HG03060 (cell line): ENCODE data around the gene ST3GAL4.
"Not testable (repeated sequence)": the region's sequence is repeated elsewhere in the genome, so short reads cannot be mapped to it uniquely, and the experiment has no call there.

Experiments used
- ATAC-seq: cut with Tn5 transposase; IDR thresholded peaks from one replicate; pipeline ENCODE4 v1.9.1; 2021; ENCODE audit warnings: low read depth, moderate number of reproducible peaks; ENCODE audit not compliant: unreplicated experiment

ST3GAL4 gene

DNA sequence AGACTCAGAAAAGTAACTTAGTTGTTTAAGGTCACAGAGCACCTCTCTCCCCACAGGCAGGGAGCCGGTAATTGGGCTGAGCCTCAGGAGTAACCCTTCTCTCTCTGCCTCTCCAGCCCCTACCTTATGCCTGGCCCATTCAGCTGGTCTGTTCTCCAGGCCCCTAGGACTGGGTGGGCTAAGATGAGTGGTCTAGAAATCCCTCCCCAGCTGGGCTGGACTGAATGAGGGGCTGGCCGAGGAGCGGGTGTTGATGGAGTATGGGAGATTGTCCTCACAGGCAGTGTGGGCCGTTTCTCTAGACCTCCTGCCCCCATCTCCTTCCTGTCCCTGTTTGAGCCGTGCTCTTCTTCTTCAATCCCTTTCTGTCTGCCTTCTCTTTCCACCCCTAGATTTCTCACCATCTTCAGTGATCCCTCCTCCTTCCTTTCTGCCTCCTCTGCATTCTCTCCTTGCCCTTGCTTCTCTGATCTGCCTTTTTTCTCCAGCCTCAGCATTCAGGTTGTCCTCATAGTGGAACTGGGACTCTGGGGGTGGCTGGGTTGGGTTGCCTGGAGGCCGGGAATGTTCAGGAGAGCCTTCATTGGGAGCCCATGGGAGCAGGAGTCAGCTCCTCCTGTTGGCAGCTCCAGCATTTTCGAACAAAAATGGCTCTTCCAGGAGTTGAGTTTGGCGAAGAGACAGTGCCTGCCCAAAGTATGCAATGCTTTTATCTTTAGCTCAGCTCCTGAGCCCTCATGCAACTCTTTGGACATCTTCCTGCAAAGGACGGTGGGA is 7.6 kb downstream of the ST3GAL4 start:
- no peak for ATAC-seq

DNA sequence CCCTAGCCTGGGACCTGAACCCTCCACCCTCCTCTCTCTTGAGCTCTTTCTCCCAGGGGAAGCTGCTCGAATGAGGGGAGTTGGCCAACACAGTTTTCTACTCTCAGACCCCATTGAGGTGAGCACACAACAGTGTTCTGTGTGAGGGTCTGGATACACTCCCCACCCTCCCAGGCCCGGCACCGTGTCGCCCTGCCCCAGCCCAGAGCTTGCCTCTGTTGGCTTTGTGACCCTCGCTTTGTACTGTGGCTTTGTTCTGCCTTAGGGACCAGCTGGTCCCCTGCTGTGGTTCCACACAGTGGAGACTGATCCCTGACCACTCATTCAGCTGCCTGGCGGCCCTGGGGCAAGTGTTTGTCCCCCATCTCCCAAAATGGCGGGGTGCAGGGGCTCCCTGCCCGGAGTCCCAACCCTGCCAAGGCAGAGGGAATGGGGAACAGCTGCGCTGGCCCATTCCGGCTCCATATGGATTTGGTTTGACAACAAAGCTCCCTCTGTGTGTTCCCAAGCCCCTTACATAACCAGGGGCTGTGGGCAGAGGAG is 8.3 kb downstream of the ST3GAL4 start:
- no peak for ATAC-seq

- not testable (repeated sequence) for ATAC-seq
These were observed 9.2 kb downstream of the ST3GAL4 start for GRCh38 chr11:126364735-126365134.

DNA sequence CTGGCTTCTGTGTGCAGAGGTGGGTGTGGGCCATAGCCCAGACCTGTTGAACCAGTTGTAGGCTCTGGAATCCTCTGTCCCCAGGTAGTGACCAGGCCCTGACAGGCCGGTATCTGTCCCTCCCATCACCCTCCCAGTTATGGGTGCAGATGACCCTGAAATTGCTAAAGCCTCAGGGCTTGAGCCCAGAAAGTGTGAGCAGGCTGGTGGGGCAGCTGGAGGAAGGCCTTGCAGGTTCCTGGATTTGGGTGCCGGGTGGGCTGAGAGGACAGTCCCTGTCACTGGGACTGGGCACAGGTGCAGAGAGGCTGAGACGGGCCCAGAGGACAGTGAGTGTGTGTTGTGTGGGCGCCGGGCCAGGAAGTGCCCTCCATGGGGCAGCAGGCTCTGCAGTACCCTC is 10.0 kb downstream of the ST3GAL4 start:
- not testable (repeated sequence) for ATAC-seq

DNA sequence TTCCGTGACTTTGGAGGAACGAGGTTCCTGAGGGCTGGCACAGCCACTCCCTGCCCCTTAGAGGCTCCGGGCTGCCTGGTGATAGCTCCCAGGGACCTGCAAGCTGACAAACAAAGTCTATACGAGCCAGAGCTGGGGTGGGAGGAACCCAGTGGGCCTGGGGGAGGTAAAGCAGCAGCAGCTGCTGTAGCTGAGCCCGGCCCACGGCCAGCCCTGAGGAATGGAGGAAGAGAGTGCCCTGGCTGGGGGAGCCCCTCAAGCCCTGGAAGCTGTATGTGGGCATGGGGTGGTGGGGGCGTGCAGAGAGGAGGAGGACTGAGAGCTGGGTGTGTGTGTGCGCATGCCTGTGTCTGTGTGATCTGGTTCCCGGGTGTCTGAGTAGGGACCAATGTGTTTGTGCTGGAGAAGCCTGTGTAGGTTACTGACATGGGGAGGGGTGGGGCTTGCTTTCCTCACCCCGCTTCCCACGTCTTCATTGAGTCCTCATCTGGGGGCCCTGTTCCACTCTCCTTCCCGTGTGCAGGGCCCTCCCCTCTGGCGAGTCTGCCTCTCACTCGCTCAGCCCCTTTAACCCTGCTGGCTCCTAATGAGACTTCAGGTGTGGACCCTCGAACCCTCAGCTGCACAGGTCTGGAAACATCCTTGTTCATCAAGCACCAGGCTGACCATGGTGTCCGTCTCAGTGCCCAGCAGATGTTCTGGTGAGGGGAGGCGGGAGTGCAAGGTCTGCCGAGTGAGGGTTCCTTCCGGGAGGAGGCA is 10.8 kb downstream of the ST3GAL4 start:
- no peak for ATAC-seq

- ATAC-seq, result not testable (repeated sequence)
These were observed 11.6 kb downstream of the ST3GAL4 start for GRCh38 chr11:126366823-126367654.

DNA sequence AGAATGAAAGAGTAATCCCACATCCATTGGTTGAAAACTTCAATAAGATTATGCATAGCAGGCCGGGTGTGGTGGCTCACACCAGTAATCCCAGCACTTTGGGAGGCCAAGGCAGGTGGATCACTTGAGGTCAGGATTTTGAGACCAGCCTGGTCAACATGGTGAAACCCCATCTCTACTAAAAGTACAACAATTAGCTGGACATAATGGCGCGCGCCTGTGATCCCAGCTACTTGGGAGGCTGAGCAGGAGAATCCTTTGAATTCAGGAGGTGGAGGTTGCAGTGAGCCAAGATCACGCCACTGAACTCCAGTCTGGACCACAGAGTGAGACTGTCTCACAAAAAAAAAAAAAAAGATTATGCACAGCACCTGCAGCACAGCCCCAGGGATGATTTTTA is 12.3 kb downstream of the ST3GAL4 start:
- ATAC-seq, result not testable (repeated sequence)

- ATAC-seq, result not testable (repeated sequence)
These were observed 13.0 kb downstream of the ST3GAL4 start for GRCh38 chr11:126368336-126369119.

DNA sequence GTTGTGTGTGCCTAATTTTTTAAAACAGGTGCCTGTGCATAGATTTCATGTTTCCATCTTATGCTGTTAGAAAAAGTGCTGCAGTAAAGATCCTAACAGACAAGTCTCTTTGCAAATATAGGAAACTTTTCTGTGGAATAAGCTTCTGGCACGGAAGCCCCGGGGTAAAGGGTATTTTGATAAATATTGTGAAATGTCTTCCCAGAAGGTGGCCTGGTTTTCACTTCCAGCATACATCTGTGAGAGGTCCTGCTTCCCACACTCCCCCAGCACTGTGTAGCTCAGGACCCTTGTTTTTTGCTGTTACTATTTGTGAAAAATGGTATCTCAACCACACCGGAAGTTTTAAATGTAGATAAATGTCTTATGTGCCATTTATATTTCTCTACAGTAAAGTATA is 14.5 kb downstream of the ST3GAL4 start:
- ATAC-seq, result no peak

DNA sequence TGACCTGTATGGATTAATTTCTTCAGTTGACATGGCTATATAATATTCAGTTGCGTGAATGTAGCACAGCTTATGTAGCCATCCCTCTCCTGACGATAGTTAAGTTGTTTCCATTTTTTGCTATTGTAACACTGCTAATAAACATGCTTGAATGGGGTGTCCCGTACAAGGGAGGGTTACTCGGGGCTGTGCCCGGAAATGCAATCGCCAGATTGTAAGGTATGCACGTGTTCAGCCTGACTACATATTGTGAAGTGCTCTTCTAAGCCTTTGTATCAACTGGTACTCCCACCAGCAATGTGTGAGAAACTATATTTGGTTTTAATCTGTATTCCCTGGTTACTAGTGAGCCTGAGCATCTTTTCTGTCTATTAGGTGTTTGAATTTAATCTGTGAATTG is 16.1 kb downstream of the ST3GAL4 start:
- no peak for ATAC-seq

GRCh38 chr11:126373389-126374066 is 18.0 kb downstream of the ST3GAL4 start:
- ATAC-seq, result not testable (repeated sequence)

DNA sequence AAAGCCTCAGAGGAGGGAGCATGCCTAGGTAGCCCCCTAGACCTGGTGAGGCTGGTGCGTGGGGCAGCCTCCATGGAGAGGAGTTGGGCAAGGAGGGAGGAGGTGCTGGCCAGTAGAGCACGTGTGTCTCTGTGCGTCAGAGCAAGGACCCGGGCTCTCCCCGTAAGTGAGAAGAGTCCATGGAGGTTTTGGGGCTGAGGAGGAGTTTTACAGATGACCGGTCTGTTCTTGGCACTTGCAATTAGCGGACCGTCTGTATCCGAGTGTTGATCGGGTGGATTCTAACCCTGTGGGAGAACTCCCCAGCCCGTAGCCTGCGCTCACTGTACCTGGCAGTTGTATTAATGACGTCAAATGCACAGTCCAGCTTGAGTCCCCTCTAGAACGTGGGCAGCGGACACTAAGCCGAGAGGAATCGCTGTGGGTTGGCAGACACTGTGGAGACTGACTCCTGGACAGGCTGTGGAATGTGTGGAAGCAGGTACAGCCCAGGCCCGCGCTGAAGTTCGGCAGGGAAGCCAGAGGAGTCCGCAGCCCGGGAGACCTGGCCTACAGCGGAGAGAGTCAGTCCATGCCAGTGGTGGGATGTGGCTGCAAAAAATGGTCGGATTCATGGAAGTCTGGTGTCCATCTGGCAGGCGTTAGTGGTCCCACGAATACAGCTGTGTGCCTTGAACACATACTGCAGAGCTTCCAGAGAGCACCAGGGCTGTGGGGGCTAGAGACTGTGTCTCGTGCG is 19.2 kb downstream of the ST3GAL4 start:
- ATAC-seq, result not testable (repeated sequence)

DNA sequence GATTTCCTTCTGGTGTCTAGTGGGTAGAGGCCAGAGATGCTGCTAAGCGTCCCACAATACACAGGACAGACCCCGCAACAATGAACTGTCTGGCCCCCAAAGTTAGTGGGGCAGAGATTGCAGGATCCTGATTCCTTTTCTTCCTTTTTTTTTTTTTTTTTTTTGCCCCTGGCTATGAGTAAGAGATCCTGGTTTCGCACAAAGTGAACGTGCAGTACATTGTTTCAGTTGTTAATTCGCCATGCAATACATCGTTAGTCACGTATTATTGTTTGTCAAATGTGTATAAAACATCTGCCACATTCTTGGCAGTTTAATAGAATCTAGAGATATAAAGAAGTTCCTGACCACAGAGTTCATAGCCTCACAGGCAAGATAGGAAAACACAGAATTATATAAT is 20.2 kb downstream of the ST3GAL4 start:
- no peak for ATAC-seq

GRCh38 chr11:126378763-126379162 is 23.3 kb downstream of the ST3GAL4 start:
- ATAC-seq, result no peak

GRCh38 chr11:126380909-126381308 is 25.4 kb downstream of the ST3GAL4 start:
- ATAC-seq, result no peak

GRCh38 chr11:126381960-126382359 is 26.5 kb downstream of the ST3GAL4 start:
- ATAC-seq, result not testable (repeated sequence)

- ATAC-seq, result not testable (repeated sequence)
These were observed 27.2 kb downstream of the ST3GAL4 start for GRCh38 chr11:126382641-126383040.
